Measurements from ENCODE around the gene EPHB1.
"Not testable (repeated sequence)": the region's sequence is repeated elsewhere in the genome, so short reads cannot be mapped to it uniquely, and the experiment has no call there.

Gene EPHB1

DNA sequence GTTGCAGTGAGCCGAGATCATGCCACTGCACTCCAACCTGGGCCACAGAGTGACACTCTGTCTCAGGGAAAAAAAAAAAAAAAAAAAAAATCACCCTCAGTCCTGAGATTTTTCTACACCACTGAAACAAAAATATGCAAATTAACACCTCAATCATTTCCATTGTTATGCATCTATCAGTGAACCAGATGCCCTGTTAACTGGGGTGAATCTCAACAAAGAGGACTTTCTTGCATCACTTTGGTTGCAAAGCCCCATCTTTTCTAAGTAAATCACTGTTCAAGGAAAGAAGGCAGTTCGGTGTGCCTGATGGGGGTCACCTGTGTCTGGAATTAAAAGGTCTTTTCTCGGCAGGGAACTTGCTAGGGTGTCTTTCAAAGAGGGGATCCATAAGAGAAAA lies 421.6 kb downstream of the EPHB1 start:
- DNase-seq (ENCODE audit: low read depth): no peak

DNA sequence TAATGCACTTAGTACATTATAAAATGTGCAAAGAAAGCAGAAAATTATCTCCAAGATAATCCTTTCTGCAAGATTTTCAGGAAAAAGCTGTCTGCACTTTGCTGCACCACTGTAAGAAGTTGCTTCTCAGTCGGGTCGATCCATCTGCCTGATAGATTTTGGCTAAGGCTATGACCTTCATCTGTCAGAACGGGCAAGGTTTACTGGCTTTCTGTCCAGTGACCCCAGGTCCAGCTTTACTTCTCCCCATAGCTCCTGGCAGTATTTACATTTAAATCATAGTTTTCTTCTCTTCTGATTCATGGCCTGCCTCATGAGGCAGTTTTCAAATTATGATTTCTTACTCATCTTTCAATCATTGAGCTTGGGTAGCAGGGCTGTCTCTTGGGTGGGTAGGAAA lies 422.7 kb downstream of the EPHB1 start:
- DNase-seq (ENCODE audit: low read depth): no peak

GRCh38 chr3:135218304-135218703 lies 423.2 kb downstream of the EPHB1 start:
- DNase-seq (ENCODE audit: low read depth): no peak

DNA sequence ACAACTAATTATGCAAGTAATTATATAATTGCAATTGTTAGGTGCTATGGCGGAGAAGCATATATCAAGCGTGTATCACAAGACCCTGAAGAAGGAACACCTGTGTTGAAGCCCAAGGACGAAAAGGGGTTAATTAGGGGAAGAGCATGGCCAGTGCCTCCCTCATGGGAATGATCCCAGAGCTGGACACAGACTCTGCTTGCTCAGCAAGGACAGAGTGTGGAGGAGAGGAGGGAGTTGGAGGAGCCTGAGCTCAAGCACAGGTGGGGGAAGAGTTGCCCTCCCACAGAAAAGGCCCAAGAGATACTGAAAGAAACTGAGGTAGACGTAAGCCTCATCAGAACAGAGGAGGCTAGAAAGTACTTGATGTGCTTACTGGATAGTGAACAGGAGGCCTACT lies 423.7 kb downstream of the EPHB1 start:
- no peak for DNase-seq (ENCODE audit: low read depth)

DNA sequence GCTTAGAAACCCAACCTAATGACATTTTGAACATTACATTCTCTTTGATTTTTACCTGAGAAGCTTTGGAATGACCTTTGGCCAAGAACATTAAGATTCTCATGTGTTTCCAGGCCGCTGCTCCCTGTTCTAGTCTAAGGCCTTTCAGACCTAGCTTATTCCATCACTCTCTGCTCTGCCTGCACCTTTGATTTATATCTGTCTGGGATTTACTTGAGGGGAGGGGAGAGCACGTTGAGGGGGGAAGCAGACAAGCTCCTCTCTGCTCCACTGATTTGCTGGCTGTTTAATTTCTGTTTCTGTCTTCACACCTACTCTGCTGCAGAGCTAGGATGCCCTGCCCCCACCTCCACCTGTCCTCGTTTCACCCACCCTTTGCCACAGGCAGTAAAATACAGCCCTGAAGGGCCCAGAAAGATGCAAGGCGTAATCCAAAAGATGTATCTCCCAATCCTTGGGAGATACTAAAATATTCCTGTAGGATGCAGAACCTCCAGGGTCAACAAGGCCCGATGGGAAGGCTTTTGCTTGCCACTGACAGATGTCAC lies 429.8 kb downstream of the EPHB1 start:
- DNase-seq (ENCODE audit: low read depth): no peak

GRCh38 chr3:135226057-135226456 lies 431.0 kb downstream of the EPHB1 start:
- no peak for DNase-seq (ENCODE audit: low read depth)

- DNase-seq (ENCODE audit: low read depth): no peak
Observed at GRCh38 chr3:135228201-135228600, 433.1 kb downstream of the EPHB1 start.

GRCh38 chr3:135229018-135229495 lies 434.0 kb downstream of the EPHB1 start:
- DNase-seq (ENCODE audit: low read depth): no peak

DNA sequence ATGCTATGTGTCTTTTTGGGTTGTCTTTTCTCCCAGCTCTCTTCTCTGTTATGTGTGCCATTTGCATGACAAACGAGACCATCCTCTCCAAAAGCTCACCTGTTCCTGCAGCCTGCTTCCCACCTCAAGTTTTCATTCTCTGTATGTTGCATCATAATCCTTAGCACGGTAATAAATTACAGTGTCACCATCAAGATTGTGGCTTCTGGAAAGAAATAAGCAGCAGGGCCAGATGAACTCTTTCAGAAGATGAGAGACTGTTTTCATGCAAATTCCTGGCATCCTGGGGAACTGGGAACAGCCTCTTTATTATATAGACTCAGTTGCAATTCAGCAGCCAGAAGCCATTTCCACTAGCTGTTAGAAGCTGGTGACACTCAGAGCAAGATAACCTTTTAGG lies 436.7 kb downstream of the EPHB1 start:
- no peak for DNase-seq (ENCODE audit: low read depth)

DNA sequence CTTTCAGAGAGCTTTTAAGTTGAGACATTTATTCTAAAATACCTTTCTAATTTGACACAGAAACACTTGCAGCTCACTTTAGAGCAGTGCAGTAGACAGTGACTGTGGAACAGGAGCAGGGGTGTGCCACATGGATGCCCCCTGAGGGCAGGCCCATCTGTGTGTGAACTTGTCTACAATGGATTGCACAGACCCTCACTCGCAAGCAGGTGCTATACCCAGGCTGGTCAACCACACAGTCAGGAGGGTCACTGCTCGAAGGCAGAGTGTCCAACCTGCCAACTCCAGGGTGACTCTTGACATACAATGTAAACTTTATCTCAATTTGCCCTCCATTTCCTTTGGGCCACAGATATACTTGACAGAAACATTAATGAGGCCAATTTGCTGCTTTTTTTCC lies 437.2 kb downstream of the EPHB1 start:
- DNase-seq (ENCODE audit: low read depth): no peak

GRCh38 chr3:135233476-135233875 lies 438.4 kb downstream of the EPHB1 start:
- DNase-seq (ENCODE audit: low read depth): not testable (repeated sequence)

DNA sequence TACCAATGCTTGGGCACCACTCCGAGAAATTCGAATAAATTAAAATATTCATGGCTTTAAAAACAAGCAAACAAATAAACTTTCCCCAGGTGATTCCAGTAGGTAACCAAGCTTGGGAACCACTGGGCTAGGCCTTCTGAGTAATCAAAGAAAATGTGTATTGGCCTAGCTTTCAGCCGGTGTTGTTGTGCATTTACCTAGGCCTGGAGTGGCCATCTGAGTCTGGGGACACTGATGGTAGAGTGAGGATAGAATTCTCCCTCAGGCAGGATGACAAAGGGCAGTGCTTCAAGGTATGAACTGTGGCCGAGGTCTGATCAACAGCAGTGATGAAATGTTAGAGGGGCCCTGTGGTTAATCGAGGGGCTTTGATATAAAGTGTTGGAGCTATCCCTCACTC lies 440.5 kb downstream of the EPHB1 start:
- no peak for DNase-seq (ENCODE audit: low read depth)

GRCh38 chr3:135237371-135238143 lies 442.5 kb downstream of the EPHB1 start:
- DNase-seq (ENCODE audit: low read depth): no peak

DNA sequence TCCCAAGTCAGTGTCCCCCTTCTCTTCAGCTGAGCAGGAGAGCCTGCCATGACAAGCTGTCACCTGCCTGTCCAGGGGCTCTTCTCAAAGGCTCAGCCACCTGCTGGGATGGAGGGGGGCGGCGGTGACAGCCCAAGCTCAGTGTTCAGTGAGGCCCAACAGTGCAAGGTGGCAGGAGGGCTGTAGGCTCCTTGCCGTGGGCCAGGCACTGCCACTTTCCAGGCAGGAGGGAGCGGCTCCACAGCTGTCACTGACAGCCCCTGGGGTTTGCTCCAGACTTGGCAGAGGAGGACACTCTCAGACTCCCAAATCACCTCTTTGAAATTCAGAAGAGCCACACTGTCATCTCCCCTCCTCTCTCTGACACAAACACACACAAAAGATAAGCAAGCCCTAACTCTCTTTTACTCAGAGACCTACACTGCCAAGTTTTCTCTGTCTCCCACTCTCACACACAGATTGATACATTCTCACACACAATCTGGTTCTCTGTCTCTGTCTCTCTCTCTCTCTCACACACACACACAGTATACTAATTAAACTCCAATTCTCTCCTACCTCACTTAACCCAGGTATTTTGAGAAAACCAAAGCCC lies 443.3 kb downstream of the EPHB1 start:
- DNase-seq (ENCODE audit: low read depth): no peak

DNA sequence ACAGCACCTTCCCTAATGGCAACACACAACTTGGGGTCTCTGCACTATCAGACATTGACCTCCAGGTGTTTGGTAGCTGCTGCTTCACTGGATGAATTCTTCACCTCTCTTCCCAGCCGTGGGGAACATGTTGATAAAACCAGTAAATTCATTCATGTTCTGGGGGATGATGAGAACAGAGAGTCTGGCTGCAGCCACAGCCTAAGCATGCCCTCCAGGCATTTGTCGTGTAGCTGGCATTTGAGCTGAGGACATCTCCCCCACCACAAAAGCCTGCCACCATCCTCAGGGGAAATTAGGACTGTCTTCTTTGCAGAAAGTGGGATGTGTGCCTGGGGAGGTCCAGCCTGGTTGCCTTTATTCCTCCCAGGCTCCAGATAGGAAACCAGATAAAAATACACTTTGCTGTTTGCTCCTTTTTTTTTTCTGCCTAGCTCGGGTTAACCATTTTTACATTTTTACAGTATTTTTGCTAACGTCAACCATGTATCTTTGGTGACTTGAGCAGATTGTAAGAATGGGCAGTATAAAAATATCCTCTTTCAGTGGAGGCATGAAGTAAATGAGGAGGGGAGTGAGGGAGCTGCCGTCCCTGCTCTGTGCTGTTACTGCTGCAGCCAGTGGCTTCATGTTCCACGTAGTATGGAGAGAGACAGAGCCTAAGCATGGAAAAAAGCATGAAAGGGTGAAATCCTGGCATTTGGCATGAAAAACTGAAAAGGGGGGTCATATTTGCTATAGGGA lies 444.0 kb downstream of the EPHB1 start:
- no peak for DNase-seq (ENCODE audit: low read depth)

- no peak for DNase-seq (ENCODE audit: low read depth)
Observed at GRCh38 chr3:135239615-135239884, 444.5 kb downstream of the EPHB1 start.

DNA sequence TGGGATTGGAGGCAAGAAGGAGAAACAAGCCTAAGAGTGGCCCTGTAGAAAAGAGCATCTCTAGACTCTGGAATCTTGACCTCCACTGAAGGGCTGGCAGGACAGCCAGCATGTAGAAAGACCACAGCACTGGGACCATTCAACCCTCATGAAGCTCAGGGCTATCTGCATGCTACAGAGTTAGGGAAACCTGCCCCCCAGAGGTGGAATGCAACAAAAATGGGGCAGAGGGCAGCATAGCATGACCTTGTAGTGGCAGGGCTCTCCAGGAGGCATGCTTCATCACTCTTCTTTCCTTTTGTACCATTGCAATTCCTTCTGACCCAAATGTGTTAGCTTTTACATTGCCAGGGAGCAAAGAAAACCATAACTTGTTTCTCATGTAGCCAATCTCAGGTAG lies 445.4 kb downstream of the EPHB1 start:
- DNase-seq (ENCODE audit: low read depth): no peak

GRCh38 chr3:135242285-135242684 lies 447.2 kb downstream of the EPHB1 start:
- no peak for DNase-seq (ENCODE audit: low read depth)

DNA sequence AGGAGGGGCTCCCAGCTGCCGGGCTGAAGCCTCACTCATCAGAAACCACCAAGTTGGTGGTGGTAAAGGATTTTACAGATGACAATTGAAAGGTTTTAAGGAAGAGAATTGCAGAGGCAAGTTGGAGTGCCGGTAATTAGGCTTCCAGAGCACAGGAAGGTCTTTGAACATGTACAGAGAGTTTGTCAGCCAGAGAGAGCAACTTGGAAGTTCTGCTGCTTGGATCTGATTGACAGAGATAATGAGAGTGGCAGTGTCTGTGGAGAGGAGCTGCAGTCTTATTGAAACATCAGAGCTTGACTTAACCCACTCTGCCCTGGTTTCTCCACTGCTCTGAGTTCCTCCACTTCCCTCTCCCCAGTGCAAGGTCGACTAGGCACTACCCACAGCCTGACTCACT lies 448.6 kb downstream of the EPHB1 start:
- DNase-seq (ENCODE audit: low read depth): no peak

DNA sequence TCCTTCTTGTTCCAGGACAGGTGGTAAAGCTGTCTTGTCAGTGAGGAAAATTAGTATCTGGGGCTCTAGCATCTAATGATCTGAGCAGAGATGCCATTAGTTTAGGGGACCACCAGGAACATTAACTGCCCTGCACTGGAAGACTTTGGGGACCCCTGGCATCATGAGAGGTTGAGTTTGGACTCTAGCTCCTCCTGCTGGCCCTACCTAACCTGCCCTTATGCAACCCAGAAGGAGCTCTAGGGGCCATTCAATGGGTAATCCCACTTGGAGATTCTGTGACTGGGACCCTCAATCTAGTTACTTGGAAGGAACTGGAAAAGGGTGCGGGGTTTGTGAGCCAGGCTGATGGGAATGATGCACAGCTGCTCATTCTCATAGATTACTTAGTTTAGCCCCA lies 451.0 kb downstream of the EPHB1 start:
- DNase-seq (ENCODE audit: low read depth): no peak

- DNase-seq (ENCODE audit: low read depth): no peak
Observed at GRCh38 chr3:135248213-135248612, 453.2 kb downstream of the EPHB1 start.

DNA sequence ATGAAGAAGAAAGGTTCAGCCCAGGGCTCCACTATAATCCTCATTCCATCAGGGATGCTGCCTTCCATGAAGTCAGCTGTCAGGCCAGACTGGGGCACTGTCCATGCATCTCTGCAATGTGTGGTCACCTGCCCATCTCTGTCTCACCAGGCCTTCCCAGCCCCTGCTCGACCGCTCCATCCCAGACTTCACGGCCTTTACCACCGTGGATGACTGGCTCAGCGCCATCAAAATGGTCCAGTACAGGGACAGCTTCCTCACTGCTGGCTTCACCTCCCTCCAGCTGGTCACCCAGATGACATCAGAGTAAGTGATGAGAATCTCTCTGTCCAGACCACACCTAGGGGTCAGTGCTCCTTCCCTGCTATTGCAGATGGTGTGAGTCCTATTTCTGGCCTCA lies 454.1 kb downstream of the EPHB1 start:
- no peak for DNase-seq (ENCODE audit: low read depth)

GRCh38 chr3:135258916-135259315 lies 463.9 kb downstream of the EPHB1 start:
- no peak for DNase-seq (ENCODE audit: low read depth)

All from T follicular helper cell (primary cell).